Measurements from ENCODE around the gene CLEC19A.

Gene CLEC19A

GRCh38 chr16:19285431-19285830 is at the start of gene CLEC19A:
CLEC19A (plus strand) TSS chr16:19285731; CDS start chr16:19285852, 121 bp downstream.
- no peak within 1 kb of the TSS for H3K4me3 ChIP-seq (replicated peaks; ENCODE audit: low read depth, low read length)
- TF ChIP-seq, protein P1, sequence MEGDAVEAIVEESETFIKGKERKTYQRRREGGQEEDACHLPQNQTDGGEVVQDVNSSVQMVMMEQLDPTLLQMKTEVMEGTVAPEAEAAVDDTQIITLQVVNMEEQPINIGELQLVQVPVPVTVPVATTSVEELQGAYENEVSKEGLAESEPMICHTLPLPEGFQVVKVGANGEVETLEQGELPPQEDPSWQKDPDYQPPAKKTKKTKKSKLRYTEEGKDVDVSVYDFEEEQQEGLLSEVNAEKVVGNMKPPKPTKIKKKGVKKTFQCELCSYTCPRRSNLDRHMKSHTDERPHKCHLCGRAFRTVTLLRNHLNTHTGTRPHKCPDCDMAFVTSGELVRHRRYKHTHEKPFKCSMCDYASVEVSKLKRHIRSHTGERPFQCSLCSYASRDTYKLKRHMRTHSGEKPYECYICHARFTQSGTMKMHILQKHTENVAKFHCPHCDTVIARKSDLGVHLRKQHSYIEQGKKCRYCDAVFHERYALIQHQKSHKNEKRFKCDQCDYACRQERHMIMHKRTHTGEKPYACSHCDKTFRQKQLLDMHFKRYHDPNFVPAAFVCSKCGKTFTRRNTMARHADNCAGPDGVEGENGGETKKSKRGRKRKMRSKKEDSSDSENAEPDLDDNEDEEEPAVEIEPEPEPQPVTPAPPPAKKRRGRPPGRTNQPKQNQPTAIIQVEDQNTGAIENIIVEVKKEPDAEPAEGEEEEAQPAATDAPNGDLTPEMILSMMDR (IDR thresholded peaks at IDR 0.05; ENCODE audit: low read length, missing control alignments), result no peak
- no peak for DNase-seq (ENCODE audit: low read depth)

DNA sequence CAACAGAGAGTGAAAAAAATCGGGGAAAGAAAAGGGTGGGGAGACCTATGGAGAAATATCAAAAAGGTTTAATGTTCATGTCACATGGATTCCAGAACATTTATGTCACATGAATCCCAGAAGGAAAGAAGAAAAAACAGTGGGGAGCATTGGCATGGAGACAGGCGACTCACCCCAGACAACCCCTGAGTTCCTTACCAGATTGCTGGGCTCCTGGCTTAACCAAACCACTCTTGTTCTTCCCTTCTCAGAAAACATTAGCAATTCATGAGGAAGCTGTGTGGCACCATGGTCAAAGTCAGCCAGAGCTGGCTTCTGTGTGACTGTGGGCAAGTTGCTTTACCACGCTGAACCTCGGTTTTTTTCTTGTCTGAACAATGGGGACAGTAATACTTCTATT is 49.6 kb upstream of the CLEC19A start:
- DNase-seq (ENCODE audit: low read depth), result no peak
- TF ChIP-seq, protein P1 (IDR thresholded peaks at IDR 0.05; ENCODE audit: low read length, missing control alignments), result no peak
- H3K4me3 ChIP-seq (replicated peaks; ENCODE audit: low read depth, low read length), result no peak overlapping the region

GRCh38 chr16:19236561-19237209 is 48.8 kb upstream of the CLEC19A start:
- no peak overlapping the region for H3K4me3 ChIP-seq (replicated peaks; ENCODE audit: low read depth, low read length)
- TF ChIP-seq, protein P1 (IDR thresholded peaks at IDR 0.05; ENCODE audit: low read length, missing control alignments), result no peak
- DNase-seq (ENCODE audit: low read depth), result no peak

- no peak for DNase-seq (ENCODE audit: low read depth)
- TF ChIP-seq, protein P1 (IDR thresholded peaks at IDR 0.05; ENCODE audit: low read length, missing control alignments), result no peak
These were observed 47.1 kb upstream of the CLEC19A start for GRCh38 chr16:19238406-19238805.

GRCh38 chr16:19239511-19240155 is 45.9 kb upstream of the CLEC19A start:
- DNase-seq (ENCODE audit: low read depth), result no peak
- H3K4me3 ChIP-seq (replicated peaks; ENCODE audit: low read depth, low read length), result no peak overlapping the region
- TF ChIP-seq, protein P1 (IDR thresholded peaks at IDR 0.05; ENCODE audit: low read length, missing control alignments), result no peak

More at GRCh38 chr16:19238406-19238805, 47.1 kb upstream of the CLEC19A start:
- H3K4me3 ChIP-seq (replicated peaks; ENCODE audit: low read depth, low read length), result no peak overlapping the region

DNA sequence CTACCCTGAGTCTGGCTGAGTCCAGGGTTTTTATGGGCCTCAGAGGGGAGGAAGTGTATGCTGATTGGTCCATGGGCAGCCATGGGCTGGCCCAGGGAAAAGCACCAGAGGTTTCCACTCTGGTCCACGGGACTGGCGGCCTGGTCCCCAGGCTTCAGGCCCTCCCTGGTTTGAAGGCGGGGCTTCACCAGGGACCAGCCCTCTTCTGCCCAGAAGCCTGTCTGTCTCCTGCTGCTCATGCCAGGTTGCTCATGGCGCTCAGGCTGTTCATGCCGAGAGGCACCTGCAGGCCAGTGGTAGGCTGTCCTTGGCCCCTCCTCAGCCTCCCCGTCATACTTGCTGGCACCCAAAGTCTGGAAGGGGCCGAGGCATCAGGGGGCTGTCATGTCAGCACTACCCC is 45.0 kb upstream of the CLEC19A start:
- TF ChIP-seq, protein P1 (IDR thresholded peaks at IDR 0.05; ENCODE audit: low read length, missing control alignments), result no peak
- H3K4me3 ChIP-seq (replicated peaks; ENCODE audit: low read depth, low read length), result no peak overlapping the region
- no peak for DNase-seq (ENCODE audit: low read depth)

Measured in fibroblast of pulmonary artery (primary cell).